Measurements from ENCODE around the gene NAA50. TPM values are rescaled to one million over a fixed set of nuclear protein-coding genes. Genes with fewer than 3 reads are reported as not detected.

Gene NAA50
- total RNA-seq, 1 experiment from 2014 or later: 156 TPM

DNA sequence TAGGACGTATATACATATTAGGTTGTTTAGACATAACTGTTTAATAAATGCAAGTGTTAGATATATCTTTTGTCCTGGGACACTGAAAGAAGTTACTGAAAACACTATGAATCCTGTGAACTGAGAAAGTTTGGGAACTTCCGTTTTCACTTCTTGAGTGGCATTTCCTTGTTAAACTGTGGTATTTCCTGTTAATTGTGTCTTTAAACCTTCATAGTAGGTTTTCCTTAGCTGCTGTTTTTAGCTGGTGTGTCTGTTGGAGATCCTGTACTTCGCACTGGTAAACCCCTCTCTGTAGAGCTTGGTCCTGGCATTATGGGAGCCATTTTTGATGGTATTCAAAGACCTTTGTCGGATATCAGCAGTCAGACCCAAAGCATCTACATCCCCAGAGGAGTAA lies 37.9 kb upstream of the NAA50 start:
- TF ChIP-seq, protein P1, sequence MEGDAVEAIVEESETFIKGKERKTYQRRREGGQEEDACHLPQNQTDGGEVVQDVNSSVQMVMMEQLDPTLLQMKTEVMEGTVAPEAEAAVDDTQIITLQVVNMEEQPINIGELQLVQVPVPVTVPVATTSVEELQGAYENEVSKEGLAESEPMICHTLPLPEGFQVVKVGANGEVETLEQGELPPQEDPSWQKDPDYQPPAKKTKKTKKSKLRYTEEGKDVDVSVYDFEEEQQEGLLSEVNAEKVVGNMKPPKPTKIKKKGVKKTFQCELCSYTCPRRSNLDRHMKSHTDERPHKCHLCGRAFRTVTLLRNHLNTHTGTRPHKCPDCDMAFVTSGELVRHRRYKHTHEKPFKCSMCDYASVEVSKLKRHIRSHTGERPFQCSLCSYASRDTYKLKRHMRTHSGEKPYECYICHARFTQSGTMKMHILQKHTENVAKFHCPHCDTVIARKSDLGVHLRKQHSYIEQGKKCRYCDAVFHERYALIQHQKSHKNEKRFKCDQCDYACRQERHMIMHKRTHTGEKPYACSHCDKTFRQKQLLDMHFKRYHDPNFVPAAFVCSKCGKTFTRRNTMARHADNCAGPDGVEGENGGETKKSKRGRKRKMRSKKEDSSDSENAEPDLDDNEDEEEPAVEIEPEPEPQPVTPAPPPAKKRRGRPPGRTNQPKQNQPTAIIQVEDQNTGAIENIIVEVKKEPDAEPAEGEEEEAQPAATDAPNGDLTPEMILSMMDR (IDR thresholded peaks at IDR 0.05; ENCODE audit: unreplicated experiment): no peak
- CTCF ChIA-PET: no interaction called here
- Mint-ChIP-seq H3K36me3 (ENCODE audit: insufficient read depth, unreplicated experiment) (no peaks in the 10 kb centered on the region), H3K27ac (ENCODE audit: unreplicated experiment) (no peak overlapping the region), H3K9me3 (ENCODE audit: low read depth, unreplicated experiment) (no peaks in the 10 kb centered on the region), H3K4me3 (ENCODE audit: low read depth, unreplicated experiment) (no peak overlapping the region), H3K4me1 (ENCODE audit: low read depth, unreplicated experiment) (no peaks in the 10 kb centered on the region), H3K27me3 (ENCODE audit: unreplicated experiment) (no peaks in the 10 kb centered on the region)
- intact Hi-C loops (cut with micrococcal nuclease; ENCODE audit: unreplicated experiment): no loop called here
- BruUV-seq (replicated peaks): no TSS peak
- no peak for DNase-seq

- Mint-ChIP-seq H3K4me3 (ENCODE audit: low read depth, unreplicated experiment) (no peak overlapping the region), H3K36me3 (ENCODE audit: insufficient read depth, unreplicated experiment) (no peaks in the 10 kb centered on the region), H3K27ac (ENCODE audit: unreplicated experiment) (no peak overlapping the region), H3K27me3 (ENCODE audit: unreplicated experiment) (no peaks in the 10 kb centered on the region), H3K4me1 (ENCODE audit: low read depth, unreplicated experiment) (no peaks in the 10 kb centered on the region), H3K9me3 (ENCODE audit: low read depth, unreplicated experiment) (no peaks in the 10 kb centered on the region)
- TF ChIP-seq, protein P1 (IDR thresholded peaks at IDR 0.05; ENCODE audit: unreplicated experiment): no peak
- intact Hi-C loops (cut with micrococcal nuclease; ENCODE audit: unreplicated experiment): no loop called here
- BruUV-seq (replicated peaks): no TSS peak
- CTCF ChIA-PET: no interaction called here
- no peak for DNase-seq
Measured at GRCh38 chr3:113783463-113783862, 37.4 kb upstream of the NAA50 start.

DNA sequence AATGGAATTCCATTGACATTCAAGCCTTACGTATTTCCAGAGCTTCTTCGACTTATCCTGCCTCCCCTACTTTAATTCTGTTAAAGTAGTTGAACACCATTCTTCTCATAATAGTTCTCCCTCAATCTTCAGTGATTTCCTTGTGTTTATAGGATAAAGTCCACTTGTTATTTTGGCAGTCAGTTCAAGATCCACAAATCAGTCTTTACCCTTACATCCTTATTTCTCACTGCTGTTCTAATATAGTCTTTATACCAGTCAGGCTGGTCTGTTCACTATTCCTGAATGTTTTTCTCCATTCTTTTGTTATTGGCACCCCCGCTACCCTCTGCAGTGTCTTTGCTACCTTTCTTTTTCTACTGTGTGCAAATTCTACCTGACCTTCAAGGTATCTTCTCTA lies 30.5 kb upstream of the NAA50 start:
- no peak for DNase-seq
- Mint-ChIP-seq H3K27me3 (ENCODE audit: unreplicated experiment) (no peaks in the 10 kb centered on the region), H3K9me3 (ENCODE audit: low read depth, unreplicated experiment) (no peaks in the 10 kb centered on the region), H3K36me3 (ENCODE audit: insufficient read depth, unreplicated experiment) (no peaks in the 10 kb centered on the region), H3K4me3 (ENCODE audit: low read depth, unreplicated experiment) (no peak overlapping the region), H3K4me1 (ENCODE audit: low read depth, unreplicated experiment) (peaks cover 17% of the 10 kb centered on the region), H3K27ac (ENCODE audit: unreplicated experiment) (no peak overlapping the region)
- BruUV-seq (replicated peaks): no TSS peak
- intact Hi-C loops (cut with micrococcal nuclease; ENCODE audit: unreplicated experiment): no loop called here
- TF ChIP-seq, protein P1 (IDR thresholded peaks at IDR 0.05; ENCODE audit: unreplicated experiment): no peak
- CTCF ChIA-PET: no interaction called here

DNA sequence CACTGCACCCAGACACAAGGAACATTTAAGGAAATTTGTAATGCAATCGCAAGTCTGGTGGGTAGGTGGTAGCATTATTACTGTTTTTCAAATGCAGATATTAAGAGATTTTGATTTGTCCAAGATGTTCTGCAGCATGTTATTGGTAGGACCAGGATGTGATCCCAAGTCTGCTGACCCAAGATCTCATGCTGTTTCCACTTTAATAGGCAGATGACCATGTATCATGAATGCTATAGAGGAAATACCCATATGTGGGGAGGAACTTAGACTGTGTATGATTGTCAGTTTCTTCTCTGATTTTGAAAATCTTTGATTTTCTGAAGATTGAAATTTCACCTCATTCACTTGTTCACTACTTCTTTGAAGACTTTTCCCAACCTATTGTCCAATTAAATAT lies 29.5 kb upstream of the NAA50 start:
- Mint-ChIP-seq H3K9me3 (ENCODE audit: low read depth, unreplicated experiment) (no peaks in the 10 kb centered on the region), H3K36me3 (ENCODE audit: insufficient read depth, unreplicated experiment) (no peaks in the 10 kb centered on the region), H3K4me3 (ENCODE audit: low read depth, unreplicated experiment) (no peak overlapping the region), H3K4me1 (ENCODE audit: low read depth, unreplicated experiment) (peaks cover 19% of the 10 kb centered on the region), H3K27me3 (ENCODE audit: unreplicated experiment) (no peaks in the 10 kb centered on the region), H3K27ac (ENCODE audit: unreplicated experiment) (no peak overlapping the region)
- intact Hi-C loops (cut with micrococcal nuclease; ENCODE audit: unreplicated experiment): no loop called here
- DNase-seq: no peak
- CTCF ChIA-PET: interaction anchor here (0.6 kb wide), 1 partner anchor 376 kb away, joined by 9 read pairs; no protein-coding TSS in a partner anchor
- TF ChIP-seq, protein P1 (IDR thresholded peaks at IDR 0.05; ENCODE audit: unreplicated experiment): no peak
- no TSS peak for BruUV-seq (replicated peaks)
